Astrocyte of the spinal cord (primary cell): ENCODE measurements around the gene KCNG2.

Source experiments
- DNase-seq: peaks from one replicate; pipeline ENCODE4 v3.0.0; 2011; ENCODE audit warnings: low read depth, low spot score
- H3K4me3 ChIP-seq: 2 replicates; pipeline ENCODE4 v1.5.1; 2011; ENCODE audit warnings: low read depth, mild to moderate bottlenecking, low read length, moderate library complexity
- in situ Hi-C: cut with HindIII; loops from 2 replicates; pipeline ENCODE4 v1.10.0; 2017; ENCODE audit warnings: low sequenced_read_pairs
- TF ChIP-seq, protein P1 (sequence below): IDR thresholded peaks from 2 replicates; pipeline ENCODE4 v1.5.1; 2012; ENCODE audit warnings: low read depth, mild to moderate bottlenecking, low read length, inconsistent platforms

Gene KCNG2

DNA sequence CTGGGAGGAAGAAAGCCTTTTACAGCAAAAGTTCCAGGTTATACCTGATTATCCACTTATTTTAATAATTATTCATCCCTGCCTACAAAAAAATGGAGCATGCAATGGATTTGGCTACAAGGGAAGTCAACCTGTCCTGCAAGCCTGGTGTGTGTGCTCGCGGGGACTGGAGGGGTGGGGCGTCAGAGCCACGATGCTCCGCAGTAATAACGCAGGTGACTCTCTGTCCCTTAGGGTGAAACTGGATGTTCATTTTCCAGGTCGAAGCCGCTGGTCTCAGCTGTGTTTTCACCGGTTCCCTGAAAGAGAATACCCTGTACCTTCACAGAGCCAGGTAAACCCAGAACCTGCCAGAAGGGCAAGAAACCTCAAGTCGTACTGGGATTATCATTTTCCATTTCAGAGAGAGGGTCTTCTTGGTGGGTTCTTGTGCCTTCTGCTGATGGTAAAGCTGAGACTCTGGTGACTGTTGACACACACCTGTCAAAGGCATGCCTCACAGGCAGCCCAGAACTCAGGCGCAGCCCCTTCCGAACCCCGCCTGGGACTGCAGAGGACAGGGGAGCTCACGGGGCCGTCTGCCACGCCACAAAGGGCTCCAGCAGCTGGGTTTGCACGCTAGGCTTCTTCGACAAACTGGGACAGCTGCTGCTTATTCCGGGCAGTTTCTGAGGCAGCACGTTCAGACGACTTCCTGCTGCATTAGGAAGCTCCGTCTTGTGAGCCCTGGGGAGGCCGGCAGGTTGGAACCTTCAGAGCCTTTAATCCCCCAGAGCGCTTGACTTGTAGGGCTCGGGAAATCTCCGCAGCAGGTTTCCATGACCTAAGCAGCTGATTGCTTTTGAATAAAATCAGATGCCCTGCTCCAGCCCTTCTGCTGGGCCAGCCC is 58.6 kb downstream of the KCNG2 start:
- in situ Hi-C loops = no loop called here
- TF ChIP-seq, protein P1, sequence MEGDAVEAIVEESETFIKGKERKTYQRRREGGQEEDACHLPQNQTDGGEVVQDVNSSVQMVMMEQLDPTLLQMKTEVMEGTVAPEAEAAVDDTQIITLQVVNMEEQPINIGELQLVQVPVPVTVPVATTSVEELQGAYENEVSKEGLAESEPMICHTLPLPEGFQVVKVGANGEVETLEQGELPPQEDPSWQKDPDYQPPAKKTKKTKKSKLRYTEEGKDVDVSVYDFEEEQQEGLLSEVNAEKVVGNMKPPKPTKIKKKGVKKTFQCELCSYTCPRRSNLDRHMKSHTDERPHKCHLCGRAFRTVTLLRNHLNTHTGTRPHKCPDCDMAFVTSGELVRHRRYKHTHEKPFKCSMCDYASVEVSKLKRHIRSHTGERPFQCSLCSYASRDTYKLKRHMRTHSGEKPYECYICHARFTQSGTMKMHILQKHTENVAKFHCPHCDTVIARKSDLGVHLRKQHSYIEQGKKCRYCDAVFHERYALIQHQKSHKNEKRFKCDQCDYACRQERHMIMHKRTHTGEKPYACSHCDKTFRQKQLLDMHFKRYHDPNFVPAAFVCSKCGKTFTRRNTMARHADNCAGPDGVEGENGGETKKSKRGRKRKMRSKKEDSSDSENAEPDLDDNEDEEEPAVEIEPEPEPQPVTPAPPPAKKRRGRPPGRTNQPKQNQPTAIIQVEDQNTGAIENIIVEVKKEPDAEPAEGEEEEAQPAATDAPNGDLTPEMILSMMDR = no peak
- no peak for DNase-seq
- H3K4me3 ChIP-seq = no peak overlapping the region

DNA sequence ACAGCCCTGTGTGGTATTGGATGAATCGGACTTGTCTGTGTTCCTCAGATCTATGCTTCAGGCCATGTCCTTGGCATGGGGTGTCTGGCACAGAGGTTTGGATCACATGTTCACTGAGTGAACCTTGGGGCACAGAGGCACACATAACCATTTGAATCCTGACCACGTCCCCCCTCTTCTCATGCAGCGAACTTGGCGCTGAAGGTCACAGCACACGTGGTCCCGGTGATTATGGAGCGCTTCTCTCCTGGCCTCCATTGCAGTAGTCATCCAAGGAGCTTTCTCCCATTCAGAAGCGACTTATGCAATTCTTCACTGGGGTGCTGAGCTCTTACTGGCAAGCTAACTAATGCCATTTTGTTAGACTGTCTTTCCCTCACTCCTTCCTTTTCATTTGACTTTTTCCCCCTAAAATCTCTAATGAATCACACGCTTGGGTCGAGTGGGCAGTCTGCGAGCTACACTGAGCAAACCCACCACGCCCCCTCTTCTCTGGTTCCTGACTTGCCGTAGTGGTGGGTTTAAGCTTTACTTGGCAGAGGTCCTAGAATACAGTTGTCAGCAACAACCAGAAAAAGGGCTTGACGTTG is 59.4 kb downstream of the KCNG2 start:
- H3K4me3 ChIP-seq = no peak overlapping the region
- TF ChIP-seq, protein P1 = no peak
- in situ Hi-C loops = no loop called here
- DNase-seq = peak; percentile 17

DNA sequence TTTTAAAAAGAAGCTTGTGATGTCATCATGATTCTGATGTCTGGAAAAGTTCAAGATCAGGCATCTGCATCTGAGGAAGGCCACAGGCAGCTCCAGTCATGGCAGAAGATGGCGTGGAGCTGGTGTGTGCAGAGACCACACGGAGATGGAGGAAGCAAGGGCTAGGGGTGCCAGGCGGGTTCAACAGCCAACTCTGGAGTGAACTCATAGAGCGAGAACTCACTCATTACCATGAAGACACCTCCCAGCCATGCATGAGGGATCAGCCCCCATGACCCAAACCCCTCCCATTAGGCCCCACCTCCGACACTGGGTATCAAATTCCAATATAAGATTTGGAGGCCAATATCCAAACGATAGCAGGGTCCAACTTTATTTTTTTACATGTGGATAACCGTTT is 61.6 kb downstream of the KCNG2 start:
- H3K4me3 ChIP-seq = no peak overlapping the region
- no peak for DNase-seq
- TF ChIP-seq, protein P1 = no peak
- in situ Hi-C loops = no loop called here

DNA sequence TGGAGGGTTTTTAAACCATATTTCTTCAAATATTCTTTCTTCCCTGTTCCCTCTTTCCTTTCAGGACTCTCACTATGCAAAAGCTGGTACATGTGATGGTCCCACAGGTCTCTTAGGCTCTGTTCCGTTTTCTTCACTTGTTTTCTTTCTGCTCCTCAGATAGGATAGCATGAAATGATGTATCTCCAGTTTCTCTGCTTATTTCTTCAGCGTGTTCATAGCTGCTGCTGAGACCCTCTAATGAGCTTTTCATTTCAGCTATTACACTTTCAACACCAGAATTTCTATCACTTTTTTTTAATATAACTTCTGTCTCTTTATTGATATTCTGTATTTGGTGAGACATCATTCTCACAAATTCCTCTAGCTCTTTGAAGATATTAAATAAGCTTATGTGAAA is 63.9 kb downstream of the KCNG2 start:
- DNase-seq = no peak
- TF ChIP-seq, protein P1 = no peak
- H3K4me3 ChIP-seq = no peak overlapping the region
- in situ Hi-C loops = no loop called here

DNA sequence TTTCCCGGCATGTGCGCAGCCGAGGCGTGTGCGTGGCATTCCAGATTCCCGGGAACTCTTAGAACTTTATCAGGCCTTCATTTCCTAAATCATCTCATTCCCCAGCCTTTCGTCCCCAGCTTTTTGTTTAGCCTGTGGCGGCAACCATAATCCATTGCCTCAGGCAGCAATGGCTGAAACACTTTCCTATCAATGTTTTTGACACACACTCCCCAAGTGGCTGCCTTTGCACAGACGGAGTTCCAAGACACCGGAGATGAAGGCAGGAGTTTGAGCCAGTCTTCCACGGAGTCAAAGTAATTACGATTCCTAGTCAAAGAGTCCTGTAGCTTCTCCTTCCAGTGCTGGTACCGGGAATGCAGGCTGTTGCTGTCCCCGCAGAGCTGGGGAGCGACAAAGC is 64.8 kb downstream of the KCNG2 start:
- no peak for DNase-seq
- TF ChIP-seq, protein P1 = no peak
- in situ Hi-C loops = no loop called here
- no peak overlapping the region for H3K4me3 ChIP-seq

DNA sequence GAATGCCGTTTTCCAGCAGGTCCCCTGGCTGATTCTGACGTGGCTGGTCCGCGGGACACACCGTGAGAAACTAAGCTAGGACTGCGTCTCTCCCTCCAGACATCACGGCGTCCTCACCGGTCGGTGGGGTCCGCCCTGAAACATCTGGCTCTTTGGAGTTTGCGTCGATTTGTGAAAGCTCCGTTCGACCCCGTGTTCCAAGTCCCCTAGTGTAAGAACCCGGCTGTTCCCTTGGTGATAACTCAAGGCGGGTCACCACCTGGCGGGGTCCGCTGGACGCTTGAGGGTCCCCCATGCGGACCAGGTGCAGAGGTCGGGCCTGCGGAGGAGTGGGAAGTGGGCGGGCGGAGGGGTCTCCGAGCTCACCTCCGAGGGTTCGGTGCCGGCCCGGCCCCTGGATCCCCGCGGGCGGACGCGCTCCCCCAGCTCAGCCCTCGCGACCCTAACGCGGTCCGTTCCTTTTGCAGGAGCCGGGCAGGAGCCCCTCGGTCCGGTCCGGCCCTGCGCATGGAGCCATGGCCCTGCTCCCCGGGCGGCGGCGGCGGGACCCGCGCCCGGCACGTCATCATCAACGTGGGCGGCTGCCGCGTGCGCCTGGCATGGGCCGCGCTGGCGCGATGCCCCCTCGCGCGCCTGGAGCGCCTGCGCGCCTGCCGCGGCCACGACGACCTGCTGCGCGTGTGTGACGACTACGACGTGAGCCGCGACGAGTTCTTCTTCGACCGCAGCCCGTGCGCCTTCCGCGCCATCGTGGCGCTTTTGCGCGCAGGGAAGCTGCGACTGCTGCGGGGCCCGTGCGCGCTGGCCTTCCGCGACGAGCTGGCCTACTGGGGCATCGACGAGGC is 65.6 kb downstream of the KCNG2 start:
- DNase-seq = no peak
- no peak overlapping the region for H3K4me3 ChIP-seq
- TF ChIP-seq, protein P1 = no peak
- in situ Hi-C loops = no loop called here
